ENCODE measurements around the gene SPRYD3. TPM values are rescaled to one million over a fixed set of nuclear protein-coding genes. Genes with fewer than 3 reads are reported as not detected.

SPRYD3 gene
- total RNA-seq, 1 donor from 2014 or later: 30.6 TPM

DNA sequence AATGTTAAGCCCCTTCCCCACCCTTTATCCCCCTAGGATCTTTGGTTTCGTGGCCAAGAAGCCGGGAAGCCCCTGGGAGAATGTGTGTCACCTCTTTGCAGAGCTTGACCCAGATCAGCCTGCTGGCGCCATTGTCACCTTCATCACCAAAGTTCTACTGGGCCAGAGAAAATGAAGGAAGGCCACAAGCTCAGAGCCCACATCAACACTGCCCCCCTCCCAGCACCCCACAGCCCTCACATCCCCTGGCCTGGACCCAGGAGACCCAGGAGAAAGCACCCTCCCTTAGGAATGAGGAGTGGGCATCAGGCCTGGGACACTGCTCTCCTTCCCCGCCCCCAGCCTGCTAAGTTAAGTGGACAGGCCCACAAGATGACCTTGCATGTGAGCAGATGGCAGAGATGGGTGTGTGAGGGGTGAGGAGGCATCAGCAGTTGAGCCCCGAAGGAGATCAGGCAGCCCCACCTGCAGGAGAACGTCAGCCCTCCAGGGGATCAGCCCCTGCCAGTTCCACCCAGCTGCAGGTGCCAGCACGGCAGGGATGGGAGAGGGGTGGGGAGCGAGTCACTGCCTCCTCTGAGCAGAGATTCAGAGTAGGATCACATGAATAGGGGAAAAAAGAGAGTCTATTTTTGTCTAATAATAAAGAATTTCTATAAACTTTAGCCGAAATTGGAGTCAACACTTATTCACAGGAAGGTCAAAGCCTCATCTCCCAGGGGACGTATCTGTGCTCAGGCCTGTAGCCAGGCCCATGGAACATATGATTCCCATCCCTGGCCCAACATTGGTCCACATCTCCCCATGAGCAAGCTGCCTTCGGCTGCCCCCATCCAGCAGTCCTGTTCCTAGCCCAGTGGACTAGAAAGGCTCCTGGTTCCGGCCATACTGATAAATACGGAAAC, 15.2 kb downstream of the SPRYD3 start:
- DNase-seq (ENCODE audit: low read depth): no peak

- no peak for DNase-seq (ENCODE audit: low read depth)
Observed at GRCh38 chr12:53062977-53063707, 16.0 kb downstream of the SPRYD3 start.

- DNase-seq (ENCODE audit: low read depth): no peak
Observed at GRCh38 chr12:53062011-53062961, 16.9 kb downstream of the SPRYD3 start.

DNA sequence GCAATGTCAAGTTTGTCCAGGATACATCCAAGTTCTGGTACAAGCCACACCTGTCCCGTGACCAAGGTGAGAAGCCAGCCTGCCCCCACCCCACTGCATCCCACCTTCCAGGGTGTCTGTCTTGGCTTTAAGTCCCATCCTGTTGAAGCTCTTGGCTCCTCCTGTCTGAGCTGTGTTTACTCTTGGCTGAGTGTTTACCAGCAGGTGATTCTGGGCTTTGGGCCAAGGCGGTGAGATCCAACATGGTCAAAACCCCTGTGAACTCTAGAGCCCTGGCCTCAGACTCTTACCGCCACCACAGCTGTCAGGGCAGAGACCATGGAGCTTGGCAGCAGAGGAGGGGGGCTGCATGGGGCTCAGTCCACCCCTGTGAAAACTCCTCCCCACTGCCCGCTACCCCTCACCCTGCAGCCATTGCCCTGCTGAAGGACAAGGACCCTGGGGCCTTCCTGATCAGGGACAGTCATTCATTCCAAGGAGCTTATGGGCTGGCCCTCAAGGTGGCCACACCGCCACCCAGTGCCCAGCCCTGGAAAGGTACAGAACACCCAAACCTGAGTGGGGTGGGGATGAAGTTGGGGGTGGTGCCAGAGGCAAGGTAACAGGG, 17.7 kb downstream of the SPRYD3 start:
- DNase-seq (ENCODE audit: low read depth): peak; percentile 53

- DNase-seq (ENCODE audit: low read depth): no peak
Observed at GRCh38 chr12:53060721-53061276, 18.4 kb downstream of the SPRYD3 start.

DNA sequence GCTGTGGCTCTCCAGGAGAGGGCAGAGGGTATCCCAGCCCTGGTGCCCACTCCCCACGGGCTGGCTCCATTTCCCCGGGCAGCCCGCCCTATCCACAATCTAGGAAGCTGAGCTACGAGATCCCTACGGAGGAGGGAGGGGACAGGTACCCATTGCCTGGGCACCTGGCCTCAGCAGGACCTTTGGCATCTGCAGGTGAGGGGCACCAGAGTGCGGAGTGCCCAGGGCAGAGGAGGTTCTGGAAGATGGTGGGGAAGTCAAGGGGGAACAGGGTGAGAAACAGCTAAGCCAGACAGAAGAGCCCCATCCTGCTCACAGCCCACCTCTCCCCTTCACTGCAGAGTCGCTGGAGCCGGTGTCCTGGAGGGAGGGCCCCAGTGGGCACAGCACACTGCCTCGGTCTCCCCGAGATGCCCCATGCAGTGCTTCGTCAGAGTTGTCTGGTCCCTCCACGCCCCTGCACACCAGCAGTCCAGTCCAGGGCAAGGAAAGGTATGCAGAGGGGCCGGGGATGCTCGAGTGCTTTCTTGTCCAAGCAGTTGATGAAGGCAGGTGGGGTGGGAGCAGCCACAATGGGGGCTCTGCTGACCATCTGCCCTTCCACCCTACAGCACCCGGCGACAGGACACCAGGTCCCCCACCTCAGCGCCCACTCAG, 19.0 kb downstream of the SPRYD3 start:
- no peak for DNase-seq (ENCODE audit: low read depth)

- DNase-seq (ENCODE audit: low read depth): no peak
Observed at GRCh38 chr12:53059434-53060063, 19.6 kb downstream of the SPRYD3 start.

DNA sequence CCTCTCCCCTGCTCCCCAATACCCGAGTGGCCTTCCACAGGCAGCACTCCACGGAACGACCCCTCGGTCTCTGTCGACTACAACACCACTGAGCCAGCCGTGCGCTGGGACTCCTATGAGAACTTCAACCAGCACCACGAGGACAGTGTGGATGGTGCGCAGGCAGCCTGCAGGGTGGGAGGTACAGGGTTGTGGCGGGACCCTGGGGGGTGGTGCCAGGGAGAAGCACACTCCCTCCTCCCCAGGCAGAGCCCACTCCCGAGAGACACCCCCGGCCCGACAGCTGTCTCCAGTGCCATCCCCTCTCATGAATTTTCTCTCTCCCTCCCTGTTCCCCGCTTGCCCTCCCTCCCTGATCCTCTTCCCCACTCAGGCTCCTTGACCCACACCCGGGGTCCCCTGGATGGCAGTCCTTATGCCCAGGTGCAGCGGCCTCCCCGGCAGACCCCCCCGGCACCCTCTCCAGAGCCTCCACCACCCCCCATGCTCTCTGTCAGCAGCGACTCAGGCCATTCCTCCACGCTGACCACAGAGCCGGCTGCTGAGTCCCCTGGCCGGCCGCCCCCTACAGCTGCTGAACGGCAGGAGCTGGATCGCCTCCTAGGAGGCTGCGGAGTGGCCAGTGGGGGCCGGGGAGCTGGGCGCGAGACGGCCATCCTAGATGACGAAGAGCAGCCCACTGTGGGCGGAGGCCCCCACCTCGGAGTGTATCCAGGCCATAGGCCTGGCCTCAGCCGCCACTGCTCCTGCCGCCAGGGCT, 20.3 kb downstream of the SPRYD3 start:
- no peak for DNase-seq (ENCODE audit: low read depth)

DNA sequence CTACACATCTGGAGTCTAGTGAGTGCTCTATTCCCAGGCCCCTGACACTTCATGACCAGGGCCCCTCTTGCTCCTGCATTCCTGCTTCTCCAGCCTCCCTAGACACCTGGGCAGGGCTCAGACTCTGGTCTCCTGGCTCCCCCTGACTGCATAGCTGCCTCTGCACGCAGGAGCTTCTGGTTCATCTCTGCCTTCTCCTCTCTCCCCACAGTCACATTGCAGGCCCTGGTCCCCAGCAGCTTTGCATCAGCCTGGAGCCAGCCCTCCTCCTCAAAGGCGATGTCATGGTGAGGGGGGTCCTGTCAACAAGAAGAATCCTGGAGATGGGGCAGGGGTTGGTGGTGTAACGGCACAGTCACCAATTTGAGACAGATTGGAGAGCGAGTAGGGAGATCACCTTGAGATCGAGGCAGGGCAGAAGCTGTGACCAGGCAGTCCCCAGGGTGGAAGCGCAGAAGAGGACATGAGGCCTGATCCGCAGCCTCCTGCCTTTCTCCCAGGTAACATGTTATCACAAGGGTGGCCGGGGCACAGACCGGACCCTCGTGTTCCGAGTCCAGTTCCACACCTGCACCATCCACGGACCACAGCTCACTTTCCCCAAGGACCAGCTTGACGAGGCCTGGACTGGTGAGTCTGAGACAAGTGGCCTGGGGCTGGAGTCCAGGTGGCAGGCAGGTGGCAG, 21.2 kb downstream of the SPRYD3 start:
- no peak for DNase-seq (ENCODE audit: low read depth)

DNA sequence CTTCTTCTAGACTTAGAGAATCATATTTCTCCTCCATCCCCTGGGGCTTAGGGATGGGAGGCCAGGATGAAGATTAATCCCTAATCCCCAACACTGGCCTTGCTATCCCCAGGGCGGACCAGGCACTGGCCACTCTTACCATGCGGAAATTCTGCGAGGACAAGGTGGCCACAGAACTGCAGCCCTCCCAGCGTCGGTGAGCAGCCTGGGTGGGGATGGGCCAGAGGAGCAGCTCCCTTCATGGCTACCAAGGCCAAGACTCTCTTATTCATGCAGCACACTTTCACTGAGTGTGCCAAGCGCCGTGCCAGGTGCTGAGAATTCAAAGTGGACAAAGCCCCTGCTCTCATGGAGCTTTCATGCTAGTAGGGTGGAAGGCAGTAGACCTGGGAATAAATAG, 22.3 kb downstream of the SPRYD3 start:
- DNase-seq (ENCODE audit: low read depth): no peak

DNA sequence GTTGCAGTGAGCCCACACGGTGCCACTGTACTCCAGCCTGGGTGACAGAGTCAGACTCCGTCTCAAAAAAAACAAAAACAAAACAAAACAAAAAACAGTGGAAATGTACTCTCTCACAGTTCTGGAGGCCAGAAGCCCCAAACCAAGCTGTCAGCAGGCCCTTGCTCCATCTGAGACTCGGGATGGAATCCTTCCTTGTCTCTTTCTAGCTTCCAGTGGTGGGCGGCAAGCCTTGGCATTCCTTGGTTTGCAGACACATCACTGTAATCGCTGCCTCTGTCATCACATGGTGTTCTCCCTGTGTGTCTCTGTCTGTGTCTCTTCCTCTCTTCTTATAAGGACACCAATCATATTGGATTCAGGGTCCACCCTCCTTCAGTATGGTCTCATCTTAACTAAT, 22.9 kb downstream of the SPRYD3 start:
- DNase-seq (ENCODE audit: low read depth): no peak

DNA sequence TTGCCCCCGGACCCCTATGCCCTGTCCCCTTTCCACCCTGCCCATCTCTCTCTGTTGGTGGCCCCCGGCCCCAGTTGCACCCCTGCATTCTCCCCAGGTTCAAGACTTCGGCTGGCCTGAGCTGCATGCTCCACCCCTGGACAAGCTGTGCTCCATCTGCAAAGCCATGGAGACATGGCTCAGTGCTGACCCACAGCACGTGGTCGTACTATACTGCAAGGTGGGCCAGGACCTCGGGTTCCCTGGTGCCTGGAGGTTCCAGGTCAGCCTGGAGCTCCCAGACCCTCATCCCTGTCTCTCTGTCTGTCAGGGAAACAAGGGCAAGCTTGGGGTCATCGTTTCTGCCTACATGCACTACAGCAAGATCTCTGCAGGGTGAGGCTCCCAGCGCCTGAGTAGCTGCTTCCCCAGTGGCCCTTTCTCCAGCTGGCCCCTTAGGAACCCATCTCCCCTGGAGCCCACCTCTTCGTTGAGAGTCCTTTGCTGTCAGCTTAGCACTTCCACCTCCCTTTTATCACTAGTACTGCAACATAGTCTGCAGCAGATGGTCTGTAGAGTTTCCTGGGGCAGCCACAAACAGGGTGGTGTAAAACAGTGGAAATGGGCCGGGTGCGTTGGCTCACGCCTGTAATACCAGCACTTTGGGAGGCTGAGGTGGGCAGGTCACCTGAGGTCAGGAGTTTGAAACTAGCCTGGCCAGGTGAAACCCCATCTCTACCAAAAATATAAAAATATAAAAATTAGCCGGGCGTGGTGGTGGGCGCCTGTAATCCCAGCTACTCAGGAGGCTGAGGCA, 23.5 kb downstream of the SPRYD3 start:
- no peak for DNase-seq (ENCODE audit: low read depth)

DNA sequence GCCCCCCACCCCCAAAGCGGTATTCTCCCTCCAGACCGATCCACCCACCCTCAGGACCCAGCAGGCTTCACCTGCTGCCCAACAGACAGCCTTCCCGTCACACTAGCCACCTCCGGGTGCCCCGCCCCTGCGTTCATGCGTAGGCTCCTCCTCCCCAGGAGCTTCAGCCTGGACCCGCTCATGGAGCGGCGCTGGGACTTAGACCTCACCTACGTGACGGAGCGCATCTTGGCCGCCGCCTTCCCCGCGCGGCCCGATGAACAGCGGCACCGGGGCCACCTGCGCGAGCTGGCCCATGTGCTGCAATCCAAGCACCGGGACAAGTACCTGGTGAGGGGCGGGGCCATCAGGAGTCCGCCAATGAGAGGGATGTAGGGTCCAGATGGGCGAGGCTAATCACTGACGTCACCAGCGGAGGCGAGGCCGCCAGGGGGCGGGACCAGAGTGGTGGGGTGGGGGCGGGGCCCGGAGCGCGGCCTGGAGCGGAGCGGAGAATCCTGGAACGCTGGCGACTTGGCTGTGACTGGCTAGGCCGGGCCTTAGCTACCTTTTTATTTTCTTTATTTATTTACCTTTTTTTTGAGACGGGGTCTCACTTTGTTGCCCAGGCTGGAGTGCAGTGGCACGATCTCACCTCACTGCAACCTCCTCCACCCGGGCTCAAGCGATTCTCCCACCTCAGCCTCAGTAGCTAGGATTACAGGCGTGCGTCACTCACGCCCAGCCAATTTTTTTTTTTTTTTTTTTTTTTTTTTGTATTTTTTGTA, 24.9 kb downstream of the SPRYD3 start:
- peak; percentile 85 for DNase-seq (ENCODE audit: low read depth)

GRCh38 chr12:53053218-53054111, 25.7 kb downstream of the SPRYD3 start:
- DNase-seq (ENCODE audit: low read depth): no peak

DNA sequence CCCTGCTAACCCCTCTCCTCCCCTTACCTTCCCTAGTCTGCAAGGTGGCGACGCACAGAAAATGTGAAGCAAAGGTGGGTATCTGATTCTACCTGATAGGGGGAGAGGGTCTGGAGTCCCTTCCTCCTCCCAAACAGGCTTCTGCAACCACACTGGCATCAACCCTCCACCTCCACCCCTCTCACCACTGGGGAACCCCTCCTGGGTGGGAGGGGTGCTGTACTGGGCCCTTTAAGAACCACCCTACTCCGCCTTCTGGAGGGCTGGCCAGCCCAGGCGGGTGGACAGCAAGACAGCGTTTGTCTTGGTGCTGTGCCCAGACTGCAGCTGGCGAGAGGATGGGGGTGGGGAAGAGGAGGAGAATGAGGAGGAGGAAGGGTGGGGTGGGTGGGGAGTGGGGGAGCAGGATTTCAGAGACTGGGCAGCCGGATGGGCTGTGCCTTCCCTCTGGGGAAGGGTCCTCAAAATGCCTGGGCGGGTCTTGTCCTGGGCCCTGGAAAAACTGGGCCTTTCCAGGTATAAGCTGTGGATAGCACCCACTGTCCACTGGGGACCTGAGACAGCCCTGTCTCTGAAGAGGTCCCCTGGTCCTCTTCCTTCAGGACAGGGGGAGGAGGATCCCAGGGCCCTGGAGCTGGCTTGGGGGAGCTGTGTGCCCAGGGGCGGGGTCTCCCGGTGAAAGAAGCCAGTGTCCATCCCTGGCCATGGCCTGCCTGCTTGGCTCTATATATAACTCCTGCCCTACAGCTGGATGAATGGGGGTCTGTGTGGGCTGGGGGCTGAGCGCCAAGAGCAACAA, 26.6 kb downstream of the SPRYD3 start:
- DNase-seq (ENCODE audit: low read depth): peak; percentile 59
